Measurements from ENCODE around the gene PRPF38A. TPM values are rescaled to one million over a fixed set of nuclear protein-coding genes. Genes with fewer than 3 reads are reported as not detected.
A peak's percentile ranks its signal among the peaks of the same experiment; 100 is the strongest.

Gene PRPF38A
- total and polyA plus RNA-seq, 4 donors, result 5.9 to 10.3 (median 8.6) TPM

- DNase-seq (ENCODE audit: low spot score), result no peak
- 97% methylated on average over 6 of the region's 6 CpGs for WGBS
- H3K27ac ChIP-seq (ENCODE audit: low read depth in 1 of 2, low read length in 2 of 2), result no peak overlapping the region
Observed at GRCh38 chr1:52400131-52400530, 4.3 kb upstream of the PRPF38A start.

GRCh38 chr1:52402860-52403240, 1.6 kb upstream of the PRPF38A start:
- no peaks in the 10 kb centered on the region for H3K27me3 ChIP-seq (ENCODE audit: control insufficient read depth in 4 of 4, insufficient read depth in 4 of 4, low read length in 3 of 4)
- no peak overlapping the region for H3K27ac ChIP-seq (ENCODE audit: low read depth in 1 of 2, low read length in 2 of 2)
- no peak for DNase-seq (ENCODE audit: low spot score)
- 33% methylated on average over 3 of the region's 3 CpGs for WGBS
- no peak overlapping the region for H3K9ac ChIP-seq (ENCODE audit: low read depth in 1 of 2, low read length in 2 of 2)
- TF ChIP-seq RXRA (IDR thresholded peaks at IDR 0.05), result no peak
- peak; percentile 27 for TF ChIP-seq SP1 (IDR thresholded peaks at IDR 0.05)
- H3K4me3 ChIP-seq (ENCODE audit: low read depth in 1 of 3, low read length in 3 of 3), result no peak overlapping the region
- H3K4me1 ChIP-seq (ENCODE audit: control insufficient read depth in 4 of 4, insufficient read depth in 4 of 4, low read length in 3 of 4), result peaks cover 3 to 27% (median 17%) of the 10 kb centered on the region in 4 donors
- peaks cover 0 to 8% (median under 1%) of the 10 kb centered on the region in 4 donors for H3K36me3 ChIP-seq (ENCODE audit: control insufficient read depth in 4 of 4, insufficient read depth in 3 of 4, low read depth in 1 of 4, low read length in 3 of 4)
- H3K9me3 ChIP-seq (ENCODE audit: control insufficient read depth in 4 of 4, low read length in 3 of 4), result no peaks in the 10 kb centered on the region

More at GRCh38 chr1:52400131-52400530, 4.3 kb upstream of the PRPF38A start:
- no peaks in the 10 kb centered on the region for H3K36me3 ChIP-seq (ENCODE audit: control insufficient read depth in 4 of 4, insufficient read depth in 3 of 4, low read depth in 1 of 4, low read length in 3 of 4)
- TF ChIP-seq ATF3 (IDR thresholded peaks at IDR 0.05) (no peak), HNF4A (conservative IDR thresholded peaks at IDR 0.05) (no peak), RAD21 (IDR thresholded peaks at IDR 0.05) (no peak)
- TF ChIP-seq, protein P1, sequence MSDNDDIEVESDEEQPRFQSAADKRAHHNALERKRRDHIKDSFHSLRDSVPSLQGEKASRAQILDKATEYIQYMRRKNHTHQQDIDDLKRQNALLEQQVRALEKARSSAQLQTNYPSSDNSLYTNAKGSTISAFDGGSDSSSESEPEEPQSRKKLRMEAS (IDR thresholded peaks at IDR 0.05), result no peak
- no peaks in the 10 kb centered on the region for H3K27me3 ChIP-seq (ENCODE audit: control insufficient read depth in 4 of 4, insufficient read depth in 4 of 4, low read length in 3 of 4)
- H3K4me1 ChIP-seq (ENCODE audit: control insufficient read depth in 4 of 4, insufficient read depth in 4 of 4, low read length in 3 of 4), result peaks cover 3 to 15% (median 9%) of the 10 kb centered on the region in 4 donors
- H3K4me3 ChIP-seq (ENCODE audit: low read depth in 1 of 3, low read length in 3 of 3), result no peak overlapping the region
- no peaks in the 10 kb centered on the region for H3K9me3 ChIP-seq (ENCODE audit: control insufficient read depth in 4 of 4, low read length in 3 of 4)
- no peak overlapping the region for H3K9ac ChIP-seq (ENCODE audit: low read depth in 1 of 2, low read length in 2 of 2)

DNA sequence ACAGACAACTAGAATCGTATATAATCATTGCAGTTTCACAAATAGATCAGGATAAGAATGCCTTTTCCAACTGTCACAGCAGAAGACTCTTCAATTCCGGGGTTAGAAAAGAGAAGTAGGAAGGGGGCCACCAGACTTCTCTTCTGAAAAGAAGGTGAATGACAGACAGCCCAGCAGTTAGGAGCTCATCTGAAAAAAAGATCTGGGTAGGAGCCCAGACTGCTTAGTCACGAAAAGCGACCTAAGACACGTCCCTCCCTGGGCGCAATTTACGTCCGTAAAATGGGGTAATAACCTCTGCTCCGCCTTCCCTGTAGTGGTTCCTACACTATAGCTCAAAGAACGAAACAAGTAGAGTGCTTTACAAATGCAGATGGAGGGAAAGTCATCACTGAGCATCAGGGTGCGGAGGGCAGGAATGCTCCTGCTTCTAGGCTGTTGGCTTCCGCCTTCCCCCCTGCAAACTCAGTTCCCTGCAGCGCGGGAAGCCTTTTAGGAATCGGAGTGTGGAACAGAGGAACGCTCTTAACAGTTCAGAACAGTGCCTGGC, 761 bp upstream of the PRPF38A start:
- no peaks in the 10 kb centered on the region for H3K27me3 ChIP-seq (ENCODE audit: control insufficient read depth in 4 of 4, insufficient read depth in 4 of 4, low read length in 3 of 4)
- H3K4me3 ChIP-seq (ENCODE audit: low read depth in 1 of 3, low read length in 3 of 3), result peak overlapping the region; percentile 66 to 100 (median 89)
- H3K9me3 ChIP-seq (ENCODE audit: control insufficient read depth in 4 of 4, low read length in 3 of 4), result no peaks in the 10 kb centered on the region
- peak; percentile 42 for DNase-seq (ENCODE audit: low spot score)
- H3K36me3 ChIP-seq (ENCODE audit: control insufficient read depth in 4 of 4, insufficient read depth in 3 of 4, low read depth in 1 of 4, low read length in 3 of 4), result peaks cover 0 to 13% (median 6%) of the 10 kb centered on the region in 4 donors
- peaks cover 3 to 27% (median 17%) of the 10 kb centered on the region in 4 donors for H3K4me1 ChIP-seq (ENCODE audit: control insufficient read depth in 4 of 4, insufficient read depth in 4 of 4, low read length in 3 of 4)
- peak overlapping the region in 1 of 2 donors; percentile 60 for H3K9ac ChIP-seq (ENCODE audit: low read depth in 1 of 2, low read length in 2 of 2)
- no peak for TF ChIP-seq EGR1 (IDR thresholded peaks at IDR 0.05; ENCODE audit: low read depth in 2 of 2)
- TF ChIP-seq FOXA1 (IDR thresholded peaks at IDR 0.05), result no peak
- H3K27ac ChIP-seq (ENCODE audit: low read depth in 1 of 2, low read length in 2 of 2), result peak overlapping the region; percentile 11 to 97
- WGBS, result 2% methylated on average over 16 of the region's 16 CpGs

- H3K4me3 ChIP-seq (ENCODE audit: low read depth in 1 of 3, low read length in 3 of 3), result peak overlapping the region; percentile 66 to 100 (median 89)
- no peak for DNase-seq (ENCODE audit: low spot score)
- WGBS, result 2% methylated on average over 8 of the region's 8 CpGs
- H3K27ac ChIP-seq (ENCODE audit: low read depth in 1 of 2, low read length in 2 of 2), result peak overlapping the region; percentile 79 to 97
- H3K36me3 ChIP-seq (ENCODE audit: control insufficient read depth in 4 of 4, insufficient read depth in 3 of 4, low read depth in 1 of 4, low read length in 3 of 4), result peaks cover 4 to 23% (median 14%) of the 10 kb centered on the region in 4 donors
- H3K9me3 ChIP-seq (ENCODE audit: control insufficient read depth in 4 of 4, low read length in 3 of 4), result no peaks in the 10 kb centered on the region
- H3K27me3 ChIP-seq (ENCODE audit: control insufficient read depth in 4 of 4, insufficient read depth in 4 of 4, low read length in 3 of 4), result no peaks in the 10 kb centered on the region
- H3K9ac ChIP-seq (ENCODE audit: low read depth in 1 of 2, low read length in 2 of 2), result peak overlapping the region; percentile 65 to 98
- H3K4me1 ChIP-seq (ENCODE audit: control insufficient read depth in 4 of 4, insufficient read depth in 4 of 4, low read length in 3 of 4), result peaks cover 4 to 27% (median 17%) of the 10 kb centered on the region in 4 donors
- TF ChIP-seq HNF4A (conservative IDR thresholded peaks at IDR 0.05) (no peak), EGR1 (IDR thresholded peaks at IDR 0.05; ENCODE audit: low read depth in 2 of 2) (no peak), GABPA (IDR thresholded peaks at IDR 0.05 in 1 of 2, conservative IDR thresholded peaks at IDR 0.05 in 1 of 2) (no peak), ATF3 (IDR thresholded peaks at IDR 0.05) (no peak), HNF4G (IDR thresholded peaks at IDR 0.05) (no peak), TAF1 (conservative IDR thresholded peaks at IDR 0.05) (no peak), FOXA2 (IDR thresholded peaks at IDR 0.05) (no peak), YY1 (IDR thresholded peaks at IDR 0.05) (no peak), FOXA1 (IDR thresholded peaks at IDR 0.05) (no peak), RAD21 (IDR thresholded peaks at IDR 0.05) (no peak)
- TF ChIP-seq, protein P2, sequence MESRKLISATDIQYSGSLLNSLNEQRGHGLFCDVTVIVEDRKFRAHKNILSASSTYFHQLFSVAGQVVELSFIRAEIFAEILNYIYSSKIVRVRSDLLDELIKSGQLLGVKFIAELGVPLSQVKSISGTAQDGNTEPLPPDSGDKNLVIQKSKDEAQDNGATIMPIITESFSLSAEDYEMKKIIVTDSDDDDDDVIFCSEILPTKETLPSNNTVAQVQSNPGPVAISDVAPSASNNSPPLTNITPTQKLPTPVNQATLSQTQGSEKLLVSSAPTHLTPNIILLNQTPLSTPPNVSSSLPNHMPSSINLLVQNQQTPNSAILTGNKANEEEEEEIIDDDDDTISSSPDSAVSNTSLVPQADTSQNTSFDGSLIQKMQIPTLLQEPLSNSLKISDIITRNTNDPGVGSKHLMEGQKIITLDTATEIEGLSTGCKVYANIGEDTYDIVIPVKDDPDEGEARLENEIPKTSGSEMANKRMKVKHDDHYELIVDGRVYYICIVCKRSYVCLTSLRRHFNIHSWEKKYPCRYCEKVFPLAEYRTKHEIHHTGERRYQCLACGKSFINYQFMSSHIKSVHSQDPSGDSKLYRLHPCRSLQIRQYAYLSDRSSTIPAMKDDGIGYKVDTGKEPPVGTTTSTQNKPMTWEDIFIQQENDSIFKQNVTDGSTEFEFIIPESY (IDR thresholded peaks at IDR 0.05), result no peak
- TF ChIP-seq, protein P3, sequence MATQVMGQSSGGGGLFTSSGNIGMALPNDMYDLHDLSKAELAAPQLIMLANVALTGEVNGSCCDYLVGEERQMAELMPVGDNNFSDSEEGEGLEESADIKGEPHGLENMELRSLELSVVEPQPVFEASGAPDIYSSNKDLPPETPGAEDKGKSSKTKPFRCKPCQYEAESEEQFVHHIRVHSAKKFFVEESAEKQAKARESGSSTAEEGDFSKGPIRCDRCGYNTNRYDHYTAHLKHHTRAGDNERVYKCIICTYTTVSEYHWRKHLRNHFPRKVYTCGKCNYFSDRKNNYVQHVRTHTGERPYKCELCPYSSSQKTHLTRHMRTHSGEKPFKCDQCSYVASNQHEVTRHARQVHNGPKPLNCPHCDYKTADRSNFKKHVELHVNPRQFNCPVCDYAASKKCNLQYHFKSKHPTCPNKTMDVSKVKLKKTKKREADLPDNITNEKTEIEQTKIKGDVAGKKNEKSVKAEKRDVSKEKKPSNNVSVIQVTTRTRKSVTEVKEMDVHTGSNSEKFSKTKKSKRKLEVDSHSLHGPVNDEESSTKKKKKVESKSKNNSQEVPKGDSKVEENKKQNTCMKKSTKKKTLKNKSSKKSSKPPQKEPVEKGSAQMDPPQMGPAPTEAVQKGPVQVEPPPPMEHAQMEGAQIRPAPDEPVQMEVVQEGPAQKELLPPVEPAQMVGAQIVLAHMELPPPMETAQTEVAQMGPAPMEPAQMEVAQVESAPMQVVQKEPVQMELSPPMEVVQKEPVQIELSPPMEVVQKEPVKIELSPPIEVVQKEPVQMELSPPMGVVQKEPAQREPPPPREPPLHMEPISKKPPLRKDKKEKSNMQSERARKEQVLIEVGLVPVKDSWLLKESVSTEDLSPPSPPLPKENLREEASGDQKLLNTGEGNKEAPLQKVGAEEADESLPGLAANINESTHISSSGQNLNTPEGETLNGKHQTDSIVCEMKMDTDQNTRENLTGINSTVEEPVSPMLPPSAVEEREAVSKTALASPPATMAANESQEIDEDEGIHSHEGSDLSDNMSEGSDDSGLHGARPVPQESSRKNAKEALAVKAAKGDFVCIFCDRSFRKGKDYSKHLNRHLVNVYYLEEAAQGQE (IDR thresholded peaks at IDR 0.05), result no peak
Observed at GRCh38 chr1:52404975-52405338, 555 bp downstream of the PRPF38A start.
